ENCODE data around the gene BBS2. TPM values are rescaled to one million over a fixed set of nuclear protein-coding genes. Genes with fewer than 3 reads are reported as not detected.

The BBS2 gene
- total RNA-seq, 1 donor from 2014 or later, result 32.6 TPM

GRCh38 chr16:56460101-56460500 lies 59.7 kb downstream of the BBS2 start:
- Mint-ChIP-seq H3K4me3 (ENCODE audit: unreplicated experiment) (no peak overlapping the region), H3K27me3 (ENCODE audit: low read depth) (no peaks in the 10 kb centered on the region), H3K4me1 (ENCODE audit: low read depth) (no peaks in the 10 kb centered on the region), H3K36me3 (ENCODE audit: low read depth) (peaks cover 48% of the 10 kb centered on the region), H3K9me3 (ENCODE audit: low read depth) (no peaks in the 10 kb centered on the region), H3K27ac (ENCODE audit: unreplicated experiment) (no peak overlapping the region)
- no peak for TF ChIP-seq CTCF (IDR thresholded peaks at IDR 0.05)
- DNase-seq (ENCODE audit: low spot score), result no peak

GRCh38 chr16:56457927-56458470 lies 61.8 kb downstream of the BBS2 start:
- DNase-seq (ENCODE audit: low spot score), result no peak
- H3K4me3 Mint-ChIP-seq (ENCODE audit: unreplicated experiment), result no peak overlapping the region
- H3K9me3 Mint-ChIP-seq (ENCODE audit: low read depth), result no peaks in the 10 kb centered on the region
- H3K4me1 Mint-ChIP-seq (ENCODE audit: low read depth), result peaks cover 5% of the 10 kb centered on the region
- no peak for TF ChIP-seq CTCF (IDR thresholded peaks at IDR 0.05)
- no peak overlapping the region for H3K27ac Mint-ChIP-seq (ENCODE audit: unreplicated experiment)
- no peaks in the 10 kb centered on the region for H3K27me3 Mint-ChIP-seq (ENCODE audit: low read depth)
- H3K36me3 Mint-ChIP-seq (ENCODE audit: low read depth), result peaks cover 46% of the 10 kb centered on the region

- H3K4me1 Mint-ChIP-seq (ENCODE audit: low read depth), result peaks cover 46% of the 10 kb centered on the region
- peaks cover 20% of the 10 kb centered on the region for H3K36me3 Mint-ChIP-seq (ENCODE audit: low read depth)
- no peak for TF ChIP-seq CTCF (IDR thresholded peaks at IDR 0.05)
- H3K9me3 Mint-ChIP-seq (ENCODE audit: low read depth), result no peaks in the 10 kb centered on the region
- DNase-seq (ENCODE audit: low spot score), result no peak
- H3K4me3 Mint-ChIP-seq (ENCODE audit: unreplicated experiment), result peak overlapping the region; percentile 95
- no peaks in the 10 kb centered on the region for H3K27me3 Mint-ChIP-seq (ENCODE audit: low read depth)
- peak overlapping the region; percentile 100 for H3K27ac Mint-ChIP-seq (ENCODE audit: unreplicated experiment)
Observed at GRCh38 chr16:56451753-56452689, 67.8 kb downstream of the BBS2 start.

GRCh38 chr16:56450986-56451752 lies 68.7 kb downstream of the BBS2 start, which contains the start of the genes NUDT21 and OGFOD1:
Gene NUDT21 (minus strand): TSS chr16:56451332. CDS start chr16:56451202, 130 bp downstream.
Gene OGFOD1 (plus strand): TSS chr16:56451554. CDS start chr16:56451613, 59 bp downstream.
- no peaks in the 10 kb centered on the region for H3K27me3 Mint-ChIP-seq (ENCODE audit: low read depth)
- H3K36me3 Mint-ChIP-seq (ENCODE audit: low read depth), result peaks cover 15% of the 10 kb centered on the region
- H3K9me3 Mint-ChIP-seq (ENCODE audit: low read depth), result no peaks in the 10 kb centered on the region
- peaks cover 46% of the 10 kb centered on the region for H3K4me1 Mint-ChIP-seq (ENCODE audit: low read depth)
- peak; percentile 98 for DNase-seq (ENCODE audit: low spot score)
- peak within 1 kb of the TSS; percentile 95 for H3K4me3 Mint-ChIP-seq (ENCODE audit: unreplicated experiment)
- TF ChIP-seq CTCF (IDR thresholded peaks at IDR 0.05), result no peak
- peak within 1 kb of the TSS; percentile 100 for H3K27ac Mint-ChIP-seq (ENCODE audit: unreplicated experiment)

Measured in chondrocyte (in vitro differentiated cells).